AG09319 (cell line): ENCODE measurements around the gene MRAP.

ENCODE experiments used
- DNase-seq: peaks from one replicate; pipeline ENCODE4 v3.0.0-alpha.2; 2010; ENCODE audit warnings: low read depth; ENCODE audit errors: extremely low read depth
- CTCF ChIP-seq: IDR thresholded peaks from 2 replicates; pipeline ENCODE4 v1.5.1; 2011; ENCODE audit warnings: low read depth, mild to moderate bottlenecking, inconsistent platforms, low read length, moderate library complexity

The MRAP gene

GRCh38 chr21:32348604-32349332 lies 50.1 kb downstream of the MRAP start:
- no peak for TF ChIP-seq CTCF
- DNase-seq = no peak

- no peak for DNase-seq
- TF ChIP-seq CTCF = no peak
Observed at GRCh38 chr21:32349333-32349944, 50.8 kb downstream of the MRAP start.

GRCh38 chr21:32350211-32350980 lies 51.7 kb downstream of the MRAP start:
- no peak for TF ChIP-seq CTCF
- no peak for DNase-seq

- no peak for DNase-seq
Observed at GRCh38 chr21:32350981-32351380, 52.3 kb downstream of the MRAP start.

GRCh38 chr21:32351428-32351827 lies 52.8 kb downstream of the MRAP start:
- no peak for TF ChIP-seq CTCF
- no peak for DNase-seq

More at GRCh38 chr21:32350981-32351380, 52.3 kb downstream of the MRAP start:
- no peak for TF ChIP-seq CTCF

GRCh38 chr21:32352526-32352925 lies 53.9 kb downstream of the MRAP start:
- no peak for TF ChIP-seq CTCF
- DNase-seq = no peak
